Mucosa of descending colon (tissue), 3 donors: ENCODE results near the gene IL6. TPM values are rescaled to one million over a fixed set of nuclear protein-coding genes. Genes with fewer than 3 reads are reported as not detected.
A peak's percentile ranks its signal among the peaks of the same experiment; 100 is the strongest.

Experiments
- ATAC-seq: fragments of 200-7000 bp; cut with Tn5 transposase; one replicate; pipeline ENCODE4 v1.9.1; 2020; ENCODE audit warnings: mild to moderate bottlenecking, moderate library complexity
- DNase-seq, 3 donors: peaks; one replicate each; pipeline ENCODE4 v3.0.0-alpha.2; 2020
- H3K36me3 ChIP-seq: fragments of 200-600 bp; one replicate; pipeline ENCODE4 v1.8.0; 2021; ENCODE audit warnings: low read depth, mild to moderate bottlenecking
- H3K4me1 ChIP-seq: fragments of 200-600 bp; one replicate; pipeline ENCODE4 v1.8.0; 2021; ENCODE audit warnings: low read depth, mild to moderate bottlenecking
- H3K4me3 ChIP-seq: fragments of 200-600 bp; one replicate; pipeline ENCODE4 v1.8.0; 2021; ENCODE audit warnings: mild to moderate bottlenecking
- H3K9me3 ChIP-seq: fragments of 200-600 bp; one replicate; pipeline ENCODE4 v1.8.0; 2021; ENCODE audit warnings: mild to moderate bottlenecking
- intact Hi-C, 2 donors: fragments of 100-400 bp; cut with DNase I in 1 of 2; cut with micrococcal nuclease in 1 of 2; formaldehyde crosslinking; loops; one replicate each; pipeline versions ENCODE4 v1.11.0 to v1.11.1; 2022; cut with DNase I, micrococcal nuclease
- total RNA-seq, 3 donors: library from RNA; stranded (reverse); fragmentation: NEBNext Ultra II Directional in 2 of 3; extraction: Animal tissue kit (Norgen Biotek cat#: 25700) in 2 of 3; gene quantifications; one replicate each; pipeline versions ENCODE4 v1.2.1 to v1.2.4, GENCODE V29; 2021 to 2023
- TF ChIP-seq, protein P1 (sequence below): fragments of 200-600 bp; IDR thresholded peaks from one replicate; pipeline ENCODE4 v1.8.0; 2022; ENCODE audit warnings: antibody characterized with exemption, mild to moderate bottlenecking
- donor health status: DM: no; HTN: no; CAD: no; lungs with moderate emphysema.
- donor health status: DM: no; HTN: no; CAD: no.
- donor health status: DM: no; HTN: yes; CAD: no.

Gene IL6
- total RNA-seq, 3 donors from 2014 or later = 0.53 to 2.2 TPM; not detected in 1

DNA sequence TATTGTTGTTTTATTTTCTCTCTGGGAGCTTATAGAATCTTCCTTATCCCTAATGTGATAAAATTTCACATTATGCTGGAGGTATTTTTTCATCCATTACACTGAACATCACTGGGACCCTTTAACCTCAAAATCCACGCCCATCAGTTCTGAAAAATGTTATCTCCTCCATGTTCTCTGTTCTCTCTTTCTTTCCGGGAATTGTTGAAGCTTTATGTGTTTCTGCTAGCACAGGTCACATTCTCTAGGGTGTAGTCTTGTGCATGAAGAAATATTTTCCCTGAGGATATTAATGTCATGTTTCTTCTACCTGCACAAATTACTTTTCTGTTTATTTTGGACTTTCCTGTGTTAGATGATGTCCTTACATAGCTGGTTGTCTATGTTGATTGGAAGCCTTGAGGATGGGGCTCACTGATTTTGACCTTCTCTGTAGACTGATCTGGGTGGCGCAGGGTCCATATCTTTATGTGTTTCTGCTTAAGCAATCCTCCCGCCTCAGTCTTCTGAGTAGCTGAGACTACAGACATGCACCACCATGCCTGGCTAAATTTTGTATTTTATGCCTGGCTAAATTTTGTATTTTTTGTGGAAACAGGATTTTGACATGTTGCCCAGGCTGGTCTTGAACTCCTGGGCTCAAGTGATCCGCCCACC, 31.4 kb upstream of the IL6 start:
- H3K4me1 ChIP-seq = no peaks in the 10 kb centered on the region
- DNase-seq = no peak
- intact Hi-C loops = no loop called here
- no peak overlapping the region for H3K4me3 ChIP-seq
- TF ChIP-seq, protein P1, sequence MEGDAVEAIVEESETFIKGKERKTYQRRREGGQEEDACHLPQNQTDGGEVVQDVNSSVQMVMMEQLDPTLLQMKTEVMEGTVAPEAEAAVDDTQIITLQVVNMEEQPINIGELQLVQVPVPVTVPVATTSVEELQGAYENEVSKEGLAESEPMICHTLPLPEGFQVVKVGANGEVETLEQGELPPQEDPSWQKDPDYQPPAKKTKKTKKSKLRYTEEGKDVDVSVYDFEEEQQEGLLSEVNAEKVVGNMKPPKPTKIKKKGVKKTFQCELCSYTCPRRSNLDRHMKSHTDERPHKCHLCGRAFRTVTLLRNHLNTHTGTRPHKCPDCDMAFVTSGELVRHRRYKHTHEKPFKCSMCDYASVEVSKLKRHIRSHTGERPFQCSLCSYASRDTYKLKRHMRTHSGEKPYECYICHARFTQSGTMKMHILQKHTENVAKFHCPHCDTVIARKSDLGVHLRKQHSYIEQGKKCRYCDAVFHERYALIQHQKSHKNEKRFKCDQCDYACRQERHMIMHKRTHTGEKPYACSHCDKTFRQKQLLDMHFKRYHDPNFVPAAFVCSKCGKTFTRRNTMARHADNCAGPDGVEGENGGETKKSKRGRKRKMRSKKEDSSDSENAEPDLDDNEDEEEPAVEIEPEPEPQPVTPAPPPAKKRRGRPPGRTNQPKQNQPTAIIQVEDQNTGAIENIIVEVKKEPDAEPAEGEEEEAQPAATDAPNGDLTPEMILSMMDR = no peak
- H3K36me3 ChIP-seq = no peaks in the 10 kb centered on the region
- H3K9me3 ChIP-seq = no peaks in the 10 kb centered on the region
- ATAC-seq = no peak

DNA sequence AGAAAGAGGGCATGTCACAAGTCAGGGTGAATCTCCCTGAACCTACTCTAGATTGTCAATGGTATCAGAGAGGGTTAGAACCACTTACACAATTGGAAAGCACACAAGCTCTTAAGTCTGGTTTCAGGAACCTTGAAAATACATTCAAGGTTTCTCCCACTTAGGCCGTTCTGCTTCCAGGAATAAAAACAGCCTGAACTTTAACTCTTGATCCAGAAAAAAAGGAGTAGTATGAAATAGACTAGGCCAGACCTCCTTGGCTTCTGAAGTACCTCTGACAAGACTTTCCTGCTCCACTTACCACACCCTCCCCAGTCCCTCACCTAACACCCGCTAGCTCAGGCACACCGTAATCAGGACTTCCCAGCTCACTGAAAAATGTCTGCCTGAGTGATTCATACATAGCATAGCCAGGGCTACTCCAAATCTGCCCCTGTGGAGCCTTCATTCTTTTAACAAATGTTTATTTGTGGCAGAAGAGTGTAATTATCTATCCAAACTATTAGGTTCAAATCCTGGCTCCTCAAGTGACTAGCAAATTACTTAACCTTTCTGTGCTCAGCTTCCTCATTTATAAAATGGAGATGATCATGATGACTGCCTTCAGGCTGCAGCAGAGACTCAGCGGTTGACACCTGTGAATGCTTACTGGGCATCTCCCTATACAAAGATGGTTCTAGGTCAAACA, 30.3 kb upstream of the IL6 start:
- no peaks in the 10 kb centered on the region for H3K9me3 ChIP-seq
- ATAC-seq (no peak), DNase-seq (no peak)
- H3K4me1 ChIP-seq = no peaks in the 10 kb centered on the region
- no peaks in the 10 kb centered on the region for H3K36me3 ChIP-seq
- H3K4me3 ChIP-seq = no peak overlapping the region
- TF ChIP-seq, protein P1 = no peak
- intact Hi-C loops = no loop called here

DNA sequence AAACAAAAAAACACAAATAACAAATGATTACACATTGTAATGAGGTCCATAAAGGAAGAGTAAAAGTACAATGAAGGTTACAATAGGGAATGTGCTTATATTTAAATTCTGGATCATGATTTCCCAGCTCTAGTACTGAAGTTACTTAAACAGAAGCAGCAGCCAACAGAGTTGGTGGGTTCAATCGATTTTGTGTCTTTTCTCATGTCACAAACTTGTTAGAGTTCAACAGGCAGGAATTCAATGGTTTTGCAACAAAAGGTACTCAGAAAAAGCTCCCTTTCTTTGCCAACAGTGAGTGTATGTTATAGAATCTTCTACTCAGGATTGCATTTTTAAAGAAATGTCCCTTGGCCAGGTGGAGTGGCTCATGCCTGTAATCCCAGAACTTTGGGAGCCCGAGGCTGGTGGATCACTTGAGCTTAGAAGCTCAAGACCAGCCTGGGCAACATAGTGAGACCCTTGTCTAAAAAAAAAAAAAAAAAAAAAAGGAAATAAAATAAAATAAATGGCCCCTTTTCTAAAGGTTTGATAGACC, 29.6 kb upstream of the IL6 start:
- ATAC-seq = no peak
- H3K36me3 ChIP-seq = no peaks in the 10 kb centered on the region
- TF ChIP-seq, protein P1 = no peak
- H3K4me3 ChIP-seq = no peak overlapping the region
- intact Hi-C loops = no loop called here
- H3K4me1 ChIP-seq = no peaks in the 10 kb centered on the region
- H3K9me3 ChIP-seq = no peaks in the 10 kb centered on the region
- DNase-seq = no peak

DNA sequence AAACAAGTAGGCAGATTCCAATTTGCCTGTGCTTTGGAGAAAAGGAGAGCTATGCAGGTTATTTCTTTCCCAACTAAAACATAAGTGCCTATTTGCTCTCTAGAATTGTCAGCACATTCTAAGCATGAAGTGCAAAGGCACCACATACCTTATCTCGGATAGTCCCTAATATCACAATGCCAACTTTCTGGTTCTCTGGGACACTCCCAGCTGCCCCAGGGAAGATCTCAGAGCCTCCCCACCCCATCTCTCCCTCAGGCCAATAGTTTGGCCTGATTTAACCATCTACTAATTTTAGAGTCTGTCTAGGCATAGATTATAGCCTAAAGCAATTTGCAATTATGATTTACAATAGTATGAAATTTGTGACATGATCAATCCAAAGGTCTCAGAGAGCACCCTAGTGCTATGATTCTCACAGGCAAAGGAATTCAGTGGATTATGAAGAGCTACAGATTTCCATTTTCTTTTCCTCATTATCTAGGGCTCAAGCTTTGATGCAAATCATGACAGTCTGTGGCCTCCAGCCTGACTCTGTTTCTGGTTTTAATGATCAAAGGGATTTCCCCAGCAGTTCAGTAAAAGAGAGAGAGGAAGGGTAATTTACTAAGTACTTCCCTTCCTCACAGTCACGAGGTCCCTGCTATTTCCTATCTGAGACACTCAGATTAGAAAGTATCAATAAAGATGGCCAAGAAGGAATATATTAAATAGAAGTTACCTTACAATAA, 29.0 kb upstream of the IL6 start:
- DNase-seq (peak in 1 of 3 donors; percentile 10), ATAC-seq (peak; percentile 64)
- intact Hi-C loops = no loop called here

DNA sequence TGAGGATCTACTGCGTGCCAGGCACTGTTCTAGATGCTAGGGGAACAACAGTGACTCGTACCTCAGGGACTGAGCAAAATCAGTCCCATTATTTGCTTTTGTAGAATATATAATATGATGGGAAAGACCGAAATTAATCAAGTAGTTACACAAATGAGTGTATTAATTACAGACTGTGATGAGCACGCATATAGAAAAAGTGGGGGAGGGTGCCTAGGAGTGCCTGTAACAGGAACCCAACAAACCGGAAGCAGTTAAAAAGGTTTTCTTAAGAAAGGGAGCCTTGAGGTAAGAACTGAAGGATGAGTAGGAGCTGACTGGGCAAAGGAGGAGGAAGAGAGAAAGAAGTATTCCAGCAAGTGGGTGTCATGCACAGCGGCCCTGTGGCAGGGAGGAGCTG, 28.2 kb upstream of the IL6 start:
- ATAC-seq (no peak), DNase-seq (no peak)
- H3K9me3 ChIP-seq = no peaks in the 10 kb centered on the region
- intact Hi-C loops = no loop called here
- no peaks in the 10 kb centered on the region for H3K36me3 ChIP-seq
- no peaks in the 10 kb centered on the region for H3K4me1 ChIP-seq
- no peak overlapping the region for H3K4me3 ChIP-seq
- TF ChIP-seq, protein P1 = no peak

More for the DNA sequence above, 29.0 kb upstream of the IL6 start:
- H3K36me3 ChIP-seq = no peaks in the 10 kb centered on the region
- no peak overlapping the region for H3K4me3 ChIP-seq
- no peaks in the 10 kb centered on the region for H3K9me3 ChIP-seq
- no peaks in the 10 kb centered on the region for H3K4me1 ChIP-seq
- TF ChIP-seq, protein P1 = no peak
